DOHH2 (cell line): ENCODE results near the gene ATP8B3.
A peak's percentile ranks its signal among the peaks of the same experiment; 100 is the strongest.

Experiments used
- H3F3A ChIP-seq: fragments of 200-600 bp; sonication (generic), shearing (Covaris generic); 2 replicates; pipeline ENCODE4 v1.6.0; 2016; ENCODE audit warnings: antibody characterized with exemption, mild to moderate bottlenecking; ENCODE audit not compliant: control insufficient read depth, insufficient read depth
- H3K27ac ChIP-seq: fragments of 200-600 bp; sonication (generic); 2 replicates; pipeline ENCODE4 v1.5.1; 2014; ENCODE audit warnings: low read depth, mild to moderate bottlenecking, low read length, moderate library complexity
- H3K27me3 ChIP-seq: fragments of 200-600 bp; sonication (generic); 2 replicates; pipeline ENCODE4 v1.6.1; 2014; ENCODE audit warnings: mild to moderate bottlenecking, low read length, mixed read lengths; ENCODE audit not compliant: control insufficient read depth
- H3K36me3 ChIP-seq: fragments of 200-600 bp; sonication (generic); 2 replicates; pipeline ENCODE4 v1.6.1; 2014; ENCODE audit warnings: mild to moderate bottlenecking, low read length, moderate library complexity, mixed read lengths; ENCODE audit not compliant: control insufficient read depth
- H3K4me1 ChIP-seq: fragments of 200-600 bp; sonication (generic); 2 replicates; pipeline ENCODE4 v1.6.1; 2014; ENCODE audit warnings: mild to moderate bottlenecking, low read length, mixed read lengths; ENCODE audit not compliant: control insufficient read depth
- H3K4me2 ChIP-seq: fragments of 200-600 bp; sonication (generic); 2 replicates; pipeline ENCODE4 v1.6.0; 2014; ENCODE audit warnings: mild to moderate bottlenecking, low read length, moderate library complexity
- H3K4me3 ChIP-seq: fragments of 200-600 bp; sonication (generic); 2 replicates; pipeline ENCODE4 v1.5.1; 2014; ENCODE audit warnings: mild to moderate bottlenecking, low read length, mixed read lengths
- H3K79me2 ChIP-seq: fragments of 200-600 bp; sonication (generic); 2 replicates; pipeline ENCODE4 v1.6.1; 2014; ENCODE audit warnings: mild to moderate bottlenecking, low read length, mixed read lengths; ENCODE audit not compliant: control insufficient read depth
- H3K9me2 ChIP-seq: fragments of 200-600 bp; sonication (generic); replicated peaks from 2 replicates; pipeline ENCODE4 v1.6.1; 2014; ENCODE audit warnings: mild to moderate bottlenecking, low read length, mixed read lengths; ENCODE audit not compliant: control insufficient read depth
- H3K9me3 ChIP-seq: fragments of 200-600 bp; sonication (generic); 2 replicates; pipeline ENCODE4 v1.6.1; 2014; ENCODE audit warnings: antibody characterized with exemption, low read length, mixed read lengths; ENCODE audit not compliant: control insufficient read depth, insufficient read depth
- H4K20me1 ChIP-seq: fragments of 200-600 bp; sonication (generic); 2 replicates; pipeline ENCODE4 v1.6.0; 2014; ENCODE audit warnings: low read depth, mild to moderate bottlenecking, antibody characterized with exemption, low read length, moderate library complexity; ENCODE audit not compliant: control insufficient read depth, insufficient read depth
- EZH2phosphoT487 ChIP-seq: fragments of 200-600 bp; sonication (generic); IDR thresholded peaks from 2 replicates; pipeline ENCODE4 v1.6.1; 2017; ENCODE audit warnings: borderline replicate concordance, mild to moderate bottlenecking, antibody characterized with exemption, low read length, moderate library complexity, mixed read lengths
- TF ChIP-seq, protein P1 (sequence below): fragments of 200-600 bp; sonication (generic); IDR thresholded peaks from one replicate; pipeline ENCODE4 v1.5.1; 2014; ENCODE audit warnings: antibody characterized with exemption, mild to moderate bottlenecking, low read depth, low read length; ENCODE audit not compliant: poor library complexity, severe bottlenecking

The ATP8B3 gene

GRCh38 chr19:1855828-1856255 is 43.8 kb upstream of the ATP8B3 start:
- peak overlapping the region; percentile 80 for H3K27ac ChIP-seq

DNA sequence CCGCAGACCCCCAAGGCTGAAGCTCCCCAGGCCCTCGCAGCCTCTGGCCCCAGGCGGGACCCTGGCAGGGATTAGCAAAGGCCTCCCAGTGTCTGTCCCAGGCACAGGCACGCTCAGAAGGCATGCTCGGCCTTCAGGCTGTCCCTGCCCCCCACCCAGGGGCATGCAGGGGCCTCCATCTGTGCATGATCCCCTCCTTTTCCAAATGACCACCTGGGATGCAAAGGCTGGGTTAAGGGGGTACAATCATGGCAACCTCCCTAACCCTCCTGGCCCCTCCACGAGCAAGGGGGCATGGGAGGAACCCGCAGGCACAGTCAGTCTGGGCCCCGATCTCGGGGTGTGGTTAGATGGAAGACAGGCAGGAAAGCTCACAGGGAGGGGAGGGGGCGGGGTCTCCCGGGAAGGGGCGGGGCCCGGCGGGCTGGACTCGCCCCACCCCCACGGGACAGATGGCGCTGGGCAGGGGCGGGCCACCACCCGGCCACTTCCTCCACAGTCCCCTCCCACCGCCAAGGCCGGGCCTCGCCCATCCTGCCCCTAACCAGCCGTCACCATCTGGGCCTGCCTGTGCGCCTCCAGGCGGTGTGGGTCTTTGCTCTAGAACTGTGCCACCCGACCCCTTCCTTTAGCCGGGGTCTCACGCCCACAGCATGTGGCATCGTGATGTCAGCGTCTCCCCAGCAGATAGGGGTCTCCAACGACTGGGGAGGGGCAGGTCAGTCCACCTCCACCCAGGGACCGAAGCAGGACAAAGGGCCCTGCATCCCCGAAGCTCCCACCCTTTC is 43.2 kb upstream of the ATP8B3 start:
- Histone ChIP-seq H3K36me3 (peaks cover 10% of the 10 kb centered on the region), H3K4me2 (peak overlapping the region; percentile 98), H3K27me3 (no peaks in the 10 kb centered on the region), H4K20me1 (peaks cover 13% of the 10 kb centered on the region; the same call in 1 of the 2 replicates), H3K4me3 (peak overlapping the region; percentile 78), H3K4me1 (peaks cover 88% of the 10 kb centered on the region), H3F3A (peaks cover 18% of the 10 kb centered on the region), H3K9me3 (no peaks in the 10 kb centered on the region), H3K27ac (peak overlapping the region; percentile 80), H3K79me2 (peaks cover 90% of the 10 kb centered on the region), H3K9me2 (no peaks in the 10 kb centered on the region)
- TF ChIP-seq, protein P1, sequence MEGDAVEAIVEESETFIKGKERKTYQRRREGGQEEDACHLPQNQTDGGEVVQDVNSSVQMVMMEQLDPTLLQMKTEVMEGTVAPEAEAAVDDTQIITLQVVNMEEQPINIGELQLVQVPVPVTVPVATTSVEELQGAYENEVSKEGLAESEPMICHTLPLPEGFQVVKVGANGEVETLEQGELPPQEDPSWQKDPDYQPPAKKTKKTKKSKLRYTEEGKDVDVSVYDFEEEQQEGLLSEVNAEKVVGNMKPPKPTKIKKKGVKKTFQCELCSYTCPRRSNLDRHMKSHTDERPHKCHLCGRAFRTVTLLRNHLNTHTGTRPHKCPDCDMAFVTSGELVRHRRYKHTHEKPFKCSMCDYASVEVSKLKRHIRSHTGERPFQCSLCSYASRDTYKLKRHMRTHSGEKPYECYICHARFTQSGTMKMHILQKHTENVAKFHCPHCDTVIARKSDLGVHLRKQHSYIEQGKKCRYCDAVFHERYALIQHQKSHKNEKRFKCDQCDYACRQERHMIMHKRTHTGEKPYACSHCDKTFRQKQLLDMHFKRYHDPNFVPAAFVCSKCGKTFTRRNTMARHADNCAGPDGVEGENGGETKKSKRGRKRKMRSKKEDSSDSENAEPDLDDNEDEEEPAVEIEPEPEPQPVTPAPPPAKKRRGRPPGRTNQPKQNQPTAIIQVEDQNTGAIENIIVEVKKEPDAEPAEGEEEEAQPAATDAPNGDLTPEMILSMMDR: peak; percentile 27
- TF ChIP-seq EZH2phosphoT487: no peak

More at GRCh38 chr19:1855828-1856255, 43.8 kb upstream of the ATP8B3 start:
- Histone ChIP-seq H3K36me3 (peaks cover 10% of the 10 kb centered on the region), H3K9me2 (no peaks in the 10 kb centered on the region), H3K4me3 (peak overlapping the region; percentile 78), H3K4me2 (peak overlapping the region; percentile 98), H3K79me2 (peaks cover 94% of the 10 kb centered on the region), H3K4me1 (peaks cover 94% of the 10 kb centered on the region), H4K20me1 (peaks cover 13% of the 10 kb centered on the region; the same call in 1 of the 2 replicates), H3F3A (peaks cover 18% of the 10 kb centered on the region), H3K27me3 (no peaks in the 10 kb centered on the region), H3K9me3 (no peaks in the 10 kb centered on the region)
- TF ChIP-seq, protein P1: peak; percentile 5
- no peak for TF ChIP-seq EZH2phosphoT487

GRCh38 chr19:1854542-1855039 is 42.5 kb upstream of the ATP8B3 start:
- Histone ChIP-seq H3K9me2 (no peaks in the 10 kb centered on the region), H3K4me3 (peak overlapping the region; percentile 78), H3K4me2 (peak overlapping the region; percentile 98), H4K20me1 (peaks cover 13% of the 10 kb centered on the region; the same call in 1 of the 2 replicates), H3K27me3 (no peaks in the 10 kb centered on the region), H3K27ac (peak overlapping the region; percentile 45; the same call in 1 of the 2 replicates), H3K36me3 (peaks cover 10% of the 10 kb centered on the region), H3K4me1 (peaks cover 82% of the 10 kb centered on the region), H3F3A (peaks cover 18% of the 10 kb centered on the region), H3K9me3 (no peaks in the 10 kb centered on the region), H3K79me2 (peaks cover 84% of the 10 kb centered on the region)
- TF ChIP-seq, protein P1: no peak
- TF ChIP-seq EZH2phosphoT487: no peak
